Stimulated activated naive B cell treated with anti-CD40 and anti-IgM and Interleukin-4, amounts not matched to agents 10 μg/mL and 1 μg/mL and 100 μg/mL, for 72 hours (primary cell): ENCODE results near the gene SPIRE2.

Experiments used
- ATAC-seq, 2 donors: fragments of 150-1000 bp; cut with Tn5 transposase; replicated peaks; 2 replicates each; pipeline ENCODE4 v1.10.0; 2021; ENCODE audit warnings: moderate library complexity in 1 of 2
- DNase-seq: peaks from one replicate; pipeline ENCODE4 v3.0.0; 2021
- H3K27ac Mint-ChIP-seq: one replicate; pipeline ENCODE4 v1.8.0; 2022; ENCODE audit warnings: mild to moderate bottlenecking, mixed read lengths
- H3K27me3 Mint-ChIP-seq, 2 donors: one replicate each; pipeline ENCODE4 v1.8.0; 2022; ENCODE audit warnings: mixed read lengths in 2 of 2
- H3K36me3 Mint-ChIP-seq, 2 donors: one replicate each; pipeline ENCODE4 v1.8.0; 2022; ENCODE audit warnings: mixed read lengths in 2 of 2, mild to moderate bottlenecking in 1 of 2
- H3K4me1 Mint-ChIP-seq, 2 donors: one replicate each; pipeline ENCODE4 v1.8.0; 2022; ENCODE audit warnings: mixed read lengths in 2 of 2, mild to moderate bottlenecking in 1 of 2
- H3K4me3 Mint-ChIP-seq, 2 donors: one replicate each; pipeline ENCODE4 v1.8.0; 2022; ENCODE audit warnings: mild to moderate bottlenecking in 2 of 2, mixed read lengths in 2 of 2, moderate library complexity in 1 of 2
- H3K9me3 Mint-ChIP-seq, 2 donors: one replicate each; pipeline ENCODE4 v1.8.0; 2022; ENCODE audit warnings: mixed read lengths in 2 of 2, mild to moderate bottlenecking in 1 of 2

SPIRE2 gene

GRCh38 chr16:89899879-89900481 lies 71.7 kb downstream of the SPIRE2 start:
- DNase-seq (no peak), ATAC-seq (no peak)
- Mint-ChIP-seq H3K27ac (no peak overlapping the region), H3K4me3 (no peak overlapping the region), H3K27me3 (no peaks in the 10 kb centered on the region), H3K36me3 (peaks cover 35 to 45% of the 10 kb centered on the region in 2 donors), H3K9me3 (no peaks in the 10 kb centered on the region), H3K4me1 (peaks cover 0 to 2% of the 10 kb centered on the region in 2 donors)

DNA sequence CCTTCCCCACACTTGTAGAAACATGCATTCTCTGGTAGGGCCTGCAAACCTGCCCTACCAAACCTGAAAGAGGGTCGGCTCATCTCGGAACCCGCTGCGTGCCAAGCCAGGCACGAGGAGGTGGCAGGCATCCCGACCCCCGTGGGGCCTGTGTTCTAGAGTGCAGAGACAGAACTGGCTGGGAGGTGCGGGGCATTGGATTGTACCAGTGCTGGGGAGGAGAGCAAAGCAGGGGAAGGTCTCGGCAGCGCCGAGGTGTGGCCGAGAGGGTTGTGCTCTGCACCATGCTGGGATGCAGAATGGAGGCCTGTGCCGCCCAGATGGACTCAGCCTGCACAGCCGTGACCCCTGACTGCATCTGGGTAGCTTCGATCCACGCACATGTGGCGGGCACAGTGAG lies 72.6 kb downstream of the SPIRE2 start:
- H3K27me3 Mint-ChIP-seq, result no peaks in the 10 kb centered on the region
- H3K9me3 Mint-ChIP-seq, result no peaks in the 10 kb centered on the region
- H3K4me3 Mint-ChIP-seq, result no peak overlapping the region
- DNase-seq, result no peak
- ATAC-seq, result no peak
- peaks cover 0 to 2% of the 10 kb centered on the region in 2 donors for H3K4me1 Mint-ChIP-seq
- H3K36me3 Mint-ChIP-seq, result peaks cover 40 to 47% of the 10 kb centered on the region in 2 donors
- H3K27ac Mint-ChIP-seq, result no peak overlapping the region

GRCh38 chr16:89902980-89903379 lies 74.7 kb downstream of the SPIRE2 start:
- ATAC-seq (no peak), DNase-seq (no peak)
- no peaks in the 10 kb centered on the region for H3K9me3 Mint-ChIP-seq
- H3K27ac Mint-ChIP-seq, result no peak overlapping the region
- no peak overlapping the region for H3K4me3 Mint-ChIP-seq
- H3K4me1 Mint-ChIP-seq, result peaks cover 0 to 2% of the 10 kb centered on the region in 2 donors
- H3K27me3 Mint-ChIP-seq, result no peaks in the 10 kb centered on the region
- H3K36me3 Mint-ChIP-seq, result peaks cover 42 to 51% of the 10 kb centered on the region in 2 donors

GRCh38 chr16:89903908-89904515 lies 75.7 kb downstream of the SPIRE2 start:
- DNase-seq (no peak), ATAC-seq (no peak)
- Mint-ChIP-seq H3K36me3 (peaks cover 41 to 51% of the 10 kb centered on the region in 2 donors), H3K9me3 (no peaks in the 10 kb centered on the region), H3K27ac (no peak overlapping the region), H3K27me3 (no peaks in the 10 kb centered on the region), H3K4me3 (no peak overlapping the region), H3K4me1 (peaks cover 0 to 4% of the 10 kb centered on the region in 2 donors)

GRCh38 chr16:89904606-89905510 lies 76.6 kb downstream of the SPIRE2 start:
- no peaks in the 10 kb centered on the region for H3K27me3 Mint-ChIP-seq
- H3K36me3 Mint-ChIP-seq, result peaks cover 41 to 52% of the 10 kb centered on the region in 2 donors
- peaks cover 0 to 13% of the 10 kb centered on the region in 2 donors for H3K4me1 Mint-ChIP-seq
- H3K27ac Mint-ChIP-seq, result peak overlapping the region; percentile 25
- DNase-seq (no peak), ATAC-seq (no peak)
- no peak overlapping the region for H3K4me3 Mint-ChIP-seq
- no peaks in the 10 kb centered on the region for H3K9me3 Mint-ChIP-seq

DNA sequence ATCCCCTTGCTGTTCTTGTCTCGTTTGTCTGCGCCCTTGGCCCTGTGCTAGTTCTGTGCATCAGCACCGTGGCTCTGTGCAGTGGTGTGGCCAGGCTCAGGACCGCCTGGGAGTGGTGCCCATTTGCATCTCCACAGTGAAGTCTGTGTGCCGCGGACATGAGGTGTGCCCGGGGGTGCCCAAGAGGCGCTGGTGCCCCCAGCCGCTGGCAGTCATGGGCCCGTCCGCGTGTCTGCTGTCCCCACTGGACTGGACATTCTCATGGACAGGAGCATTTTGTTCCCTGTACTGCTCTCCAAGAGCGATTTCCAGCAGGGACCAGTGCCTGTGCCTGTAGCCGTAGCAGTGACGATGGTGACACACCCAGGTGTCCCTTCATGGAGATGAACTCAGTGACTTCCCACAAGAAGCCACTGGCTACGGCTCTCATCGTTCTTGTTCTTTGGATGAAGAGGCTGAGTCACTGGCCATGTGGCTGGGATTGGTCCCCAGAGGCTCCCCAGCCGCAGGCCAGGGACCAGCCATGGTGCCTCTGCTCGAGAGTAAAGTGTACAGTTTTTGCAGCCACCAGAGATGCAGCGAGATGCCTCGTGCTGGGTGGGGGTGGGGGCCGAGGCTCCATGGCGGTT lies 77.3 kb downstream of the SPIRE2 start:
- H3K4me3 Mint-ChIP-seq, result no peak overlapping the region
- DNase-seq, result no peak
- H3K9me3 Mint-ChIP-seq, result no peaks in the 10 kb centered on the region

GRCh38 chr16:89906140-89907025 lies 78.1 kb downstream of the SPIRE2 start:
- Mint-ChIP-seq H3K36me3 (peaks cover 38 to 53% of the 10 kb centered on the region in 2 donors), H3K9me3 (no peaks in the 10 kb centered on the region), H3K4me1 (peaks cover 3 to 21% of the 10 kb centered on the region in 2 donors), H3K27me3 (no peaks in the 10 kb centered on the region), H3K4me3 (no peak overlapping the region), H3K27ac (no peak overlapping the region)
- no peak for DNase-seq
- peak in 1 of 2 donors; percentile 18 for ATAC-seq

More for the DNA sequence above, 77.3 kb downstream of the SPIRE2 start:
- Mint-ChIP-seq H3K36me3 (peaks cover 39 to 53% of the 10 kb centered on the region in 2 donors), H3K27ac (peak overlapping the region; percentile 25), H3K4me1 (peaks cover 3 to 20% of the 10 kb centered on the region in 2 donors), H3K27me3 (no peaks in the 10 kb centered on the region)
- no peak for ATAC-seq

GRCh38 chr16:89907055-89907814 lies 79.0 kb downstream of the SPIRE2 start:
- H3K27me3 Mint-ChIP-seq, result no peaks in the 10 kb centered on the region
- H3K4me3 Mint-ChIP-seq, result no peak overlapping the region
- DNase-seq, result no peak
- H3K9me3 Mint-ChIP-seq, result no peaks in the 10 kb centered on the region
- peak in 1 of 2 donors; percentile 9 for ATAC-seq
- H3K27ac Mint-ChIP-seq, result no peak overlapping the region
- H3K36me3 Mint-ChIP-seq, result peaks cover 42 to 62% of the 10 kb centered on the region in 2 donors
- peaks cover 3 to 21% of the 10 kb centered on the region in 2 donors for H3K4me1 Mint-ChIP-seq

DNA sequence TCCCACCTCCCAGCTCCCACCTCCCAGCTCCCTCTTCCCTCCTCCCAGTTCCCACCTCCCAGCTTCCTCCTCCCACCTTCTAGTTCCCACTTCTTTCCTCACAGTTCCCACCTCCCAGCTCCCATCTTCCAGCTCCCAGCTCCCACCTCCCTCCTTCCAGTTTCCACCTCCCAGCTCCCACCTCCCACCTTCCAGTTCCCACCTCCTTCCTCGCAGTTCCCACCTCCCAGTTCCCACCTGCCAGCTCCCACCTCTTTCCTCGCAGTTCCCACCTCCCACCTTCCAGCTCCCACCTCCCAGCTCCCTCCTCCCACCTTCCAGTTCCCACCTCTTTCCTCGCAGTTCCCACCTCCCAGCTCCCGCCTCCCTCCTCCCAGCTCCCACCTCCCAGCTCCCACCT lies 80.0 kb downstream of the SPIRE2 start:
- ATAC-seq, result no peak
- no peaks in the 10 kb centered on the region for H3K9me3 Mint-ChIP-seq
- H3K4me1 Mint-ChIP-seq, result peaks cover 3 to 21% of the 10 kb centered on the region in 2 donors
- peaks cover 42 to 68% of the 10 kb centered on the region in 2 donors for H3K36me3 Mint-ChIP-seq
- DNase-seq, result no peak
- H3K27ac Mint-ChIP-seq, result no peak overlapping the region
- H3K27me3 Mint-ChIP-seq, result no peaks in the 10 kb centered on the region
- H3K4me3 Mint-ChIP-seq, result no peak overlapping the region

GRCh38 chr16:89909777-89910716 lies 81.8 kb downstream of the SPIRE2 start:
- peak overlapping the region; percentile 62 for H3K27ac Mint-ChIP-seq
- peak; percentile 85 to 89 for ATAC-seq
- H3K36me3 Mint-ChIP-seq, result peaks cover 46 to 71% of the 10 kb centered on the region in 2 donors
- H3K27me3 Mint-ChIP-seq, result no peaks in the 10 kb centered on the region
- H3K4me3 Mint-ChIP-seq, result no peak overlapping the region
- peaks cover 8 to 21% of the 10 kb centered on the region in 2 donors for H3K4me1 Mint-ChIP-seq
- no peaks in the 10 kb centered on the region for H3K9me3 Mint-ChIP-seq
- DNase-seq, result peak; percentile 47

DNA sequence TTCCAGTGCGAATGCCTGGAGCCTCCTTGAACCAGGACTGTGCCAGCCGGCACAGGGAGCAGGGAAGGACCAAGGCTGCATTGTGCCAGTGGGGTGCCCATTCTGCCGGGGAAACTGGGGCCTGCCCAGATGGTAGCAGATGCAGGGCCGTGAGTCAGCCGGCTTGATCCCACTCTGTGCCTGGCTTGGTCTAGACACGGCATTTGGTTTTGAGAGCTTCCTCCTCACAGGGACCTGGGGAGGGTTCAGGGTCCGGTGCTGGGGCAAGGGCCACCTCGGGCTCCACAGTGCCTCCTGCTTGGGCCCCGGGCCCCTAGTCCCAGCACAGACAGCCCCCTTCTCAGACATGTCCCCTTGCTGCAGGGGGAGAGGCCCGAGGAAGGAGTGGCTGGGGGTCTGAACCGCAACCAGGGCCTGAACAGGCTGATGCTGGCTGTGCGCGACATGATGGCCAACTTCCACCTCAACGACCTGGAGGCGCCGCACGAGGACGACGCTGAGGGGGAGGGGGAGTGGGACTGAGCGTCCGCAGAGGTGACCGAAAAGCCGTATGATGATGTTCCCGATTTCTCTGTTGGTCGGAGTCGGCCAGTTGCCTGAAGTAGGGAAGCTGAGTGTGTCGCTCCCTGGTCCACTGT lies 82.6 kb downstream of the SPIRE2 start:
- Mint-ChIP-seq H3K9me3 (no peaks in the 10 kb centered on the region), H3K4me3 (no peak overlapping the region), H3K36me3 (peaks cover 41 to 69% of the 10 kb centered on the region in 2 donors), H3K27ac (no peak overlapping the region), H3K27me3 (no peaks in the 10 kb centered on the region), H3K4me1 (peaks cover 8 to 21% of the 10 kb centered on the region in 2 donors)
- no peak for DNase-seq
- no peak for ATAC-seq

DNA sequence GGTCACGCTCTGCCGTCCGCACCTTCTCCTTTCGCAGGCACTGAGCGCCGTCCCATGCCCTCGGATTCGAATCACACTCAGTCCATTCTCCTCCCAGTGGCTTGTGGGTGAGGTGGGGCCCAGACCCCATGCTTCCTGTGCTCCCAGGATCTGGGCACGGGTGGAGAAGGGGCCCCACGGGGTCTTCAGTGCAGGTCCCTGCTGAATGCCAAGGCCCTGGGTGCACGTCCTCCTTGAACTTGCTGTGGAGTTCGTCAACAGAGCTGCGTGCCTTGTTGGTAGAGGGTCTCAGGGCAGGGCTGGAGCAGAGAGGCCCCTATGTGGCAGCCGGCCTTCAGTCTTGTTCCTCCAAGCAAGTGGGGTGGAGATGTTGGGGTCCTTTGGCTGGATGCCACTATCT lies 83.1 kb downstream of the SPIRE2 start:
- no peaks in the 10 kb centered on the region for H3K9me3 Mint-ChIP-seq
- peak overlapping the region; percentile 33 for H3K27ac Mint-ChIP-seq
- H3K36me3 Mint-ChIP-seq, result peaks cover 37 to 64% of the 10 kb centered on the region in 2 donors
- ATAC-seq, result no peak
- DNase-seq, result no peak
- peaks cover 8 to 26% of the 10 kb centered on the region in 2 donors for H3K4me1 Mint-ChIP-seq
- peak overlapping the region in 1 of 2 donors; percentile 45 for H3K4me3 Mint-ChIP-seq
- no peaks in the 10 kb centered on the region for H3K27me3 Mint-ChIP-seq
